HG02759 (cell line): ENCODE data around the gene LIPJ.

Source experiments
- ATAC-seq: cut with Tn5 transposase; IDR thresholded peaks from one replicate; pipeline ENCODE4 v1.9.1; 2021; ENCODE audit warnings: mild to moderate bottlenecking, moderate library complexity; ENCODE audit not compliant: unreplicated experiment

The LIPJ gene

GRCh38 chr10:88586462-88586861 is at the start of gene LIPJ:
TSS of gene LIPJ (plus strand) at chr10:88586762. CDS start at chr10:88590688, 3,926 bp downstream.
- no peak for ATAC-seq

- ATAC-seq: no peak
Observed at GRCh38 chr10:88537322-88537721, 49.2 kb upstream of the LIPJ start.

- ATAC-seq: no peak
Observed at GRCh38 chr10:88538048-88538447, 48.5 kb upstream of the LIPJ start.

- no peak for ATAC-seq
Observed at GRCh38 chr10:88540351-88540750, 46.2 kb upstream of the LIPJ start.

- no peak for ATAC-seq
Observed at GRCh38 chr10:88541116-88541626, 45.4 kb upstream of the LIPJ start.

- ATAC-seq: no peak
Observed at GRCh38 chr10:88542522-88542921, 44.0 kb upstream of the LIPJ start.

- no peak for ATAC-seq
Observed at GRCh38 chr10:88544140-88544870, 42.3 kb upstream of the LIPJ start.

- no peak for ATAC-seq
Observed at GRCh38 chr10:88545359-88545758, 41.2 kb upstream of the LIPJ start.

DNA sequence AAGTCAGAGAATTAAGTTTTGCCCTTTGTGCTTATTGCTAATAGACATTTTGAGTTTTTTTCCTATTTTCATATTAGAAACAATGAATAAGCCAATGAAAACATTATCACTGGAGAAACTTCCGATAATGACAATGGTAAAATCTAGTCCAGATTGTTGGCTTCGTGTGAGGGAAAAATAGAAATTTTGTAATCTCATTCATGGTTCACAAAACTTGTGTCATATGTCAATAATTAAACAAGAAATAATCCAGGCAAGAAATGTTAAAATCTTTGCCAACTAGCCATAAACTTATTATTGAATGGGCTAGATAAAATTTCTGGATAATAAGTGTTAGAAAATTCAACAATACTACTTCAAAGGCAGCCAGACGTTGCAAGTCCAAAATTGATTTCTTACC is 40.1 kb upstream of the LIPJ start:
- ATAC-seq: no peak

- ATAC-seq: no peak
Observed at GRCh38 chr10:88551246-88551645, 35.3 kb upstream of the LIPJ start.

DNA sequence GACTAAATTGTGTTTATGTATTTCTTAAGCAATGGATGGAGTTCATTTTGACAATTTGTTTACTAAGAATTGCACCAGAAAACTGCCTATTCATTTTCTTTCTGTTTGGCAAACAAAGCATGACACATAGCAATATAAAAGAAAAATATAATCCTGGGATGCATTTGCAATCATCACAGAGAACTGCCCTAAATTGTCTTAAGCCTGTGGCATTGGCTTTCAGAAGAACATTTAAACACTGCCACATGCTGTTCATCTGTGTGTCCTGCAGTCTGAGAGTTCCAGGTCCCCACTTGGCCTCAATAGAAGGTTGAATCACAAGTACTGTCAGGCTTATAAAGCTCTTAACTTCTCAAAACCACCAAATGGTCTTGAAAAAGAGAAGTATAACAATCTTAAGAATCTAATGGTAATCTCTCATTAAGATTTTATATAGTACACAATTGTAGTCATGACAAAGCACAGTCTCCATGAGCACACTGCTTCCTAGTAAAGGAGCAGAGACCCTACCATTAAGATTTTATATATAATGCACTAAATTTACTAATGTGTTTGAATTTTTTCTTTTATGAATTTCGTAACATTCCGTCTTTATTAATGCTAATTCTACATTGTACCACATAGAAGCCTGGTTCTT is 33.3 kb upstream of the LIPJ start:
- peak; percentile 76 for ATAC-seq

DNA sequence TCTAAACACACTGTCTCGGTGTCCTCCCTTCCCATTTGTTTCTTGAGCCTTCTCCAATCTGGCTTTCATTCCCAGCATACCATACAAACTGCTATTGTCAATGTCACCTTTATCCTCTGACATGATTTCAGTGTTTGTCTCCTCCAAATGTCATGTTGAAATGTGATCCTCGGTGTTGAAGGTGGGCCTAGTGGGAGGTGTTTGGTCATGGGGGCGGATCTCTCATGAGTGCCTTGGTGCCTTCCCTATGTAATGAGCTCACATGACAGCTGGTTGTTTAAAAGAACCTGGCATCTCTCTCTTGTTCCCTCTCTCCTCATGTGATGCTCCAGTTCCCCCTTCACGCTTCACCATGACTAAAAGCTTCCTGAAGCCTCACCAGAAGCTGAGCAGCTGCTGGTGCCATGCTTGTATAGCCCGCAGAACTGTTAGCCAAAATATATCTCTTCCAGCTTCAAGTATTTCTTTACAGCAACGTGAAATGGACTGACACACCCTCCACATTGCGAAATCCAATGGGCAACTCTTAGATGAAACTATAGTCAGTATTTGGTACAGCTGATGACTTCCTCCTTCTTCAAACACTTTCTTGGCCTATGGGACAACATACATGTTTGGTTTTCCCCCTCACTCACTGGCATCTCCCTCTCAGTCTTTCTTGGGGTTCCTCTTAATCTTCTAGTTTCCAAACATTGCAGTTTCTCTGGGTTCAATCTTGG is 31.2 kb upstream of the LIPJ start:
- ATAC-seq: no peak

DNA sequence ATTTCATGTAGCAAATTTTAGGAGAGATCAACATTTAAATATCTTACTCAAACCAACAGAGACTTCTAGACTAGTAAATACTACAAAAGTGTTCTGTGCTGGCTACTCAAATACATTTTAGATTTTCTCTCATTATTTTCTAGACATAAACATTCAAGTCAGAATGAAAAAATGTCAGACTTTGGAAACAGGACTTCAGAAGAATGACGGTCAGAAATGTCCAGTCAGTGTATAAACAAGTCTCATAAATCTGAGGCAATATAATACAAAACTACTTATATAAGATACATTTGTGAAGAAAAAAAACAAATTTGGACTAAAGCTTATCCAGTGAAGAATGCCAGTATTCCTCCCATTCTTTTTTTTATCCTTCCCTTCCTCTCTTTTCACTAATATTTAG is 29.3 kb upstream of the LIPJ start:
- ATAC-seq: no peak

DNA sequence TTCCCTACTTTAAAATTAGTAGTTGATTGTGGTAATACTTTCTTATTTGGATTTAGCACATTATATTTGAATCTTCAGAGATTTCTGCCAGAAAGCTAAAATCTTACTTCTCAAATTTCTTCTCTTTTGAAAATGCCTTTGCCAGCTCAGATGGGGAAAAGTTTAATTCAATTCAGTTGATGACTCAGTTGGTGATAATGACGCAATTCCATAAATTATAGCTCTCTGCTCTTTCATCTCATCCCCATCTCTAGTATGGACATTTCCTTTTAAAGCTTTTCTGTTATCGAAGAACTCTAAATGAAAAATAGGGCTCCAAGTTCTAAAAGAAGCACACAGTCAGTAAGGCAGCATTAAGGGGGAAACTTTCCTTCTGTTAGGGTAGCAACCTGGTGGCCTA is 28.9 kb upstream of the LIPJ start:
- no peak for ATAC-seq

DNA sequence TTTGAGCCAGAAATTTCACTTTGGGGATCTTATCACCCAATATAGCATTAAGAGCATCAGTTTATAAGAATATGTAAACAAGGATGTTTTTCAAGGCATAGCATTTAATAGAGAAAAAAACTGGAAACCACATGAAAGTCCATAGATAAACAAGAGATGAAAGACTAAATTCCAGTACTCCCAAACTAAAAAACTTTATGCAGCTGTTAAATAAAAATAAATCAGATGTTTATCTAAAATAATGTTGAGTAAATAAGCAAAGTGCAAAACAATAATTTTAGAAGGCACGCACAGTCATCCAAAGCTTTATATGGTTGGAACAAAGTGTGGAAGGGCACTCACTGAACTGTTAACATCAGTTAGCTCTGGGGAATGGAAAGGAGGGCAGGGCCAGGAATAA is 24.4 kb upstream of the LIPJ start:
- no peak for ATAC-seq

DNA sequence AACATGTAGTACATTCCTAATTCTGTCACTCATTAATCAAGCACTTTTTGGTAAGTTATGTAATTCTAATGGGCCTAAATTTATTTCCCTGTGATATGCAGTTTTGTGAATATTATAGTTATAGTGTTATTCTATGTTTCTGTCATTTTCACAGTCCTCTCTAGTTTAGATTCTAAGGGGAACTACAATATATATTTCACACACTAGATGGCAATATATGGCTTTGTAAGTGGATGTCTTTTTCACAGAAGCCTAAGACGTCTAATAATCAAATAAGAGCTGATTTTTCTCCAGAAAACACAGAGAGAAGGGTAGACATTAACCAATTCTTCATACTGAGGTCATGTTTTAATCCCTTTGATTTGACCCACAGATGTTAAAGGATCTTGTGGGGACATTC is 21.5 kb upstream of the LIPJ start:
- no peak for ATAC-seq

- no peak for ATAC-seq
Observed at GRCh38 chr10:88582411-88582805, 4.2 kb upstream of the LIPJ start.

- ATAC-seq: peak; percentile 91
Observed at GRCh38 chr10:88582806-88583583, 3.6 kb upstream of the LIPJ start, which contains the start of gene RNLS. TSS of gene RNLS (minus strand) at chr10:88583318.

- ATAC-seq: no peak
Observed at GRCh38 chr10:88583584-88583957, 3.0 kb upstream of the LIPJ start.

DNA sequence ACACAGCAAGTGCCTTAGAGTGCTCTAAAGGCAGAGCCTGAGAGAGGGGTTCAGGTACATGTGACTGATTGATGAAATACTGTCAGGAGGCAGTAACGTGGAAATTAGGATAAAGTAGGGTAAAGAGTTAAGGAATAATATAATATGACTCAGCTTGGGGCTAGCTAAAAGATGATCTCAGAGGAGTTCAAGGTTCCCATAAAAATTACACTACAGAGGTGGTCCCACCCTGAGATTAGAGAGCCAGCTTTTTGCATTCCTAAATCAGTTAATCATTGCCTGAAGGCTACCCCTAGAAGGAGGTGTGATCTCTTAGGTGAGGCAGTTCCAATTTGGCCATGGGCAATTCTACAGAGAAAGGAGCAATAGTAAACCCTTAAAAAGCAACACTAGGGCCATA is 5.8 kb downstream of the LIPJ start:
- no peak for ATAC-seq

- no peak for ATAC-seq
Observed at GRCh38 chr10:88592906-88593305, 6.3 kb downstream of the LIPJ start.
